Measurements from ENCODE around the gene AQP6.

AQP6 gene

DNA sequence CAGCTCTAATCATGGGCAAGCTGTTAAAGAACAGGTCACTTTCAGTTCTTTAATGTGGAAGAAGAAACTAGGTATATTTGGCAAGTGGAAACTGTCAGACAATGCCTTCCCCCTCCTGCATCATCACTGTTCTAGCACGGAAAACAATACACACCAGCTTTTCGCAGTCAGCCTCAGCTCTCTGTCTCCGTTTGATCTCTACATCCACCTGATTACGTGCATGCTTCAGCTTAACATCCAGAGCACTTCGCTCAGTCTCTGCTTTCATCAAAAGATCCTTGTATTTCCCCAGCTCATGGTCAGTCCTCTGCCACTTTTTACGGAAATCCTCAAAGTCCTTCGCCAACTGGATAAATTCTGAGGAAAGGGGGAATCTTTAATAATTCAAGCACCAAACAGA is 33.5 kb downstream of the AQP6 start:
- DNase-seq, result no peak

GRCh38 chr12:50006754-50007442 is 34.2 kb downstream of the AQP6 start:
- DNase-seq, result peak; percentile 39

DNA sequence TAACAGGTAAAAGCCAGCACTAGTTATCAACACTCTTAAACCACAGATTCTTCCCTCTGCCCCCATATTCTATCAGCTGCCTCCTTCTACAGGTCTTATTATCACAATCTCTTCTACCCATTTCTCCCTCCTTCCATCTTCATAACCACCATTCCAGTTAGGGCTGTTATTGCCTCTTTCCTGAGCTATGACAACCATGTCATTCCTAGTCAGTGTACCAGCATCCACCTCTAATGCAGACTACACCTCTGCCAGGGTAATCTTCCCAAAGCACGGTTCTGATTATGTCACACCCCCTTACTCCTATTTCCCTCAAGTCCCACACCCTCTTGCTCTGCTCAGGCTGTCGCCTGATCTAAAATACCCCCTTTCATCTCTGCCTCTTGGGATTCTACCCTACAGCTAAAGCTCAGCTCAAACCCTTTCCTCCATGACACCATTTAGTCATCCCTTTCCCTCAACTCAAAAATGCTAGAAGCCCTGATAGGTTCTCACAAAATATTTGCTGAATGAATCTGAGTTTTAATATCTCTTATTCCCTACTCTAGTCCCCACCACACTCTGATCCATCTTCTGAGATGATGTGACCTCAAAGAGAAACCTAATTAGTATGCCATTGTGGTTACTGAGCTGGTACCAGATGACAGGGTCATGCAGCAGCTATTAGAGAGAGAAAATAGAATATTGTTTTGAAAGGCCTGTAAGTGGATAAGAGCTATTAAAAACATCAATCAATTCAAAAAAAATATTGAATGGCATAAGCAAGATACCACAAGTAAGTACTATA is 40.8 kb downstream of the AQP6 start:
- DNase-seq, result no peak

GRCh38 chr12:50014342-50014741 is 41.6 kb downstream of the AQP6 start:
- no peak for DNase-seq

DNA sequence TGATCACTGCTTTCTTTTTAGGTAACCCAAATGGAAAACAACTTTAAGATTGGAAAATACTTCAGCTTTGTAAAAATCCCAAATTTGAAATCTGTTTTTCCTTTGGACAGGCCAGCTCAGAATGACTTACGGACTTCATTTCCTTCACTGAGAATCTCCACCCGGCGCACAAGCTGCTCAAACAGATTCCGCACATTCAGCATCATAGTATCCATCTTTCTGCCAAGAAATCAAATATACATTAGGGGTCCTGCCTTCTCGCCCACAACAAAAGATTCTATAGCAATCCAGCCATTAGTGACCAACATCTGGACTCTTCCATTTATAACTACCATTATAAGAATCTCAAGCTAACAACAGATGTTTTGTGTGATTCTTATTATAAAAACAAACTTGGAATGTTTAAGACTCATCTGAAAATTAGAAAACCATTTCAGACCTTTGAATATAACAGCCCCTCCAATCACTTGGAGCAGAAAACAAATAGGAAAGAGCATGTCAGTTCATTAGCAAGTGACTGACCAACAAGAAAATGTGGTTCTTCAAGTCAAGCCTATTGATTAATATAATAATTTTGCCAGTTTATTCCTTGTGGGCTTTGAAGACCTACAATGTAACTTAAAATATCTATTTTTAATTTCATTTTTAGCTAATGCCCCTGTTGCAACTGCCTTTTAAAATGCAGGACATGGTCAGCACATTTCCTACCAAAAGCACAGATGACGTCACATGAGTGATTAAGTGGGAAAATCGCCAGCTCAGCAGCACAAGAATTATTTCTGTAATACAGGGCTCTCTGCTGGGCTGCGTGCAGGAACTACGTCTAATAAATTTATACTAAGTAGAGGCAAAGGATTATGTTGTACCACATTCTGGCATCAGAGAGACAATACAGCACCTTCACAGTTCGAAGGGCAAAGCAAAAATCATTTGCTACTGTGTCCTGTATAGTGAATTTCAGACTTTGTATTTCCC is 44.0 kb downstream of the AQP6 start:
- DNase-seq, result no peak

- DNase-seq, result no peak
These were observed 44.9 kb downstream of the AQP6 start for GRCh38 chr12:50017641-50018040.

GRCh38 chr12:50018154-50018553 is 45.4 kb downstream of the AQP6 start:
- DNase-seq, result no peak

DNA sequence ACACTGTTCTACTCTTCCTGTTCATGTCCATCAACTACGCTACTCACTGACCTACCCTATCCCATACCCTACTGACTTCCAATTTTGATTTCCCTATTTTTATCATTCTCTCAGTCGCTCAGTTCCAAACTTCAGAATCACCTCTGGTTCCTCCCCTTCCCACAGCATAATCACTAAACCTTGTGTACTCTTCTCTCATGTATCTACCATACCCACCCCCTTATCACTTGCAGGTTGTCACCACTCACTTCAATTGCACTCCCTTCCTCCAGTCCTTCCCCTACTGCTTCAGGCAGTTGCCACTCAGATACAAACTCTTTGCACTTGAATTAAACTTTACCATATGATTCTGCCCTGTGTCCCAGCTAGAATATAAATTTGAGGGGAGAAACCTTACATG is 46.2 kb downstream of the AQP6 start:
- no peak for DNase-seq

GRCh38 chr12:50019524-50019923 is 46.8 kb downstream of the AQP6 start:
- DNase-seq, result no peak

DNA sequence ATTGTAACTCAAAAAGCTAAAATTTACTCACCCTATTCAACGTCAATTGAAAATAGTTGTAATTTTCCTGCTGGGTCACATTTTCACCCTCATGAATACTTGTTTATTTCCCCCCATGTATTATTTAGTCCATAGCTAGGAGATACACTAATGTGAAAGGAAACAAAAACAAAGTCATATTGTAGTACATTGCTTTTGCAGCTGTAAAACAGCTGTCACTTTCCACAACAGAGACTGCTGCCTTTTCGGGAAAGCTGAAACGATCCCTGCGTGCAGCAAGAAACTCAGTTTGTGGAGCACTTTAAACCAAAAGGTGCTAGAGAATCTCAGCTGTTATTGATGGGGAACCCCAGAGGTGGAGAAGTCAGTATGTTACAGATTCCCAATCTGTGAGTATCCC is 48.3 kb downstream of the AQP6 start:
- no peak for DNase-seq

GRCh38 chr12:50022903-50023302 is 50.2 kb downstream of the AQP6 start:
- DNase-seq, result no peak

- no peak for DNase-seq
These were observed 51.5 kb downstream of the AQP6 start for GRCh38 chr12:50024227-50024626.

DNA sequence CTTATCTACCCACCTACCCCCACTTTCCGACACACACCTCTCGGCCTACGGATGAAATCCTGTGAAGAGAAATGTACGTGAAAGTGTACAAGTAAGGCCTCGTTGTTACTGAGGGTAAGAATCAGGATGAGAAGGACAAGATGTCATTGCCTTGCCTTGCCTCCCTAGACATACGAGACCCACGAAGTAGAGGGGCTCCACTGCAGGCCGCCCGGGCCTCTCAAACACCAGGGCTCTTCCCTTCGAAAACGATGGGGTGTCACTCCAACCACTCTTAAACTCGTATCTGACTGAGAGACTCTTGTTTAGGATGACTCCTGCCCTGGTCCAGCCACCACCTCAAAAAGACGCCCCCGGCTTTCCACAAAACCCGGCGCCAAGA is 52.0 kb downstream of the AQP6 start:
- DNase-seq, result peak; percentile 44

GRCh38 chr12:50025187-50026059 is 52.7 kb downstream of the AQP6 start, which contains the start of gene RACGAP1:
Gene RACGAP1, minus strand, starts transcription at chr12:50025494. Its CDS starts 8,779 bp downstream, at chr12:50016715.
- peak; percentile 100 for DNase-seq

- DNase-seq, result no peak
These were observed 53.9 kb downstream of the AQP6 start for GRCh38 chr12:50026691-50027090.

Measured in NCI-H82 (cell line).